HepG2 (cell line): ENCODE results near the gene NEUROG2. TPM values are rescaled to one million over a fixed set of nuclear protein-coding genes. Genes with fewer than 3 reads are reported as not detected.
"Not testable (repeated sequence)": the region's sequence is repeated elsewhere in the genome, so short reads cannot be mapped to it uniquely, and the experiment has no call there.

ENCODE experiments used
- ATAC-seq: fragments of 200-7000 bp; cut with Tn5 transposase; 3 replicates; pipeline ENCODE4 v1.9.1; 2020; ENCODE audit warnings: mild to moderate bottlenecking, moderate library complexity
- BruUV-seq: library from RNA; stranded (reverse); fragments of 400-500 nt; replicated peaks from 2 replicates; lab custom pipeline; 2021; lab: Mats Ljungman, UMichigan
- CTCF ChIA-PET: fragments of 300-600 bp; formaldehyde crosslinking; extraction: SDS; loops from one replicate; lab custom pipeline; 2021; ENCODE audit warnings: low total read pairs, inconsistent platforms, low intra/inter-chr PET ratio; lab: Yijun Ruan, JAX
- POLR2A ChIA-PET: fragments of 350-600 bp; sonication (Branson Sonifier 250); formaldehyde crosslinking; loops from one replicate; lab custom pipeline; 2020; ENCODE audit warnings: antibody characterized with exemption, inconsistent platforms; lab: Yijun Ruan, JAX
- DNase-seq: peaks from one replicate; pipeline ENCODE4 v3.0.0-alpha.2; 2015; ENCODE audit warnings: low spot score
- FAIRE-seq: peaks from 3 replicates; lab custom pipeline; 2011; peaks lifted over from hg19 to GRCh38; lab: Jason Lieb, UNC
- H2AFZ ChIP-seq: one replicate; pipeline ENCODE4 v1.6.1; 2011; ENCODE audit warnings: low read length, inconsistent platforms
- H3K27ac ChIP-seq: fragments of 300-600 bp; 3 replicates; pipeline ENCODE4 v1.8.0; 2011; ENCODE audit warnings: mixed run types, mild to moderate bottlenecking, mixed read lengths, low read length, inconsistent platforms; ENCODE audit not compliant: insufficient read depth; ENCODE audit errors: extremely low read length
- H3K27me3 ChIP-seq, 2 experiments: fragments of 200-600 bp in 1 of 2; 2 replicates in 1 of 2; 3 replicates in 1 of 2; pipeline versions ENCODE4 v1.6.0 to v1.8.0; 2011; ENCODE audit warnings: low read length in 2 of 2, mild to moderate bottlenecking in 2 of 2, moderate library complexity in 2 of 2, inconsistent platforms in 1 of 2; ENCODE audit not compliant: insufficient read depth in 2 of 2, control insufficient read depth in 1 of 2
- H3K36me3 ChIP-seq, 2 experiments: fragments of 200-600 bp in 1 of 2; replicated peaks in 1 of 2; 2 replicates in 1 of 2; 3 replicates in 1 of 2; pipeline versions ENCODE4 v1.5.1 to v1.8.0; 2011; ENCODE audit warnings: low read length in 2 of 2, inconsistent platforms in 1 of 2; ENCODE audit not compliant: insufficient read depth in 2 of 2, control insufficient read depth in 1 of 2
- H3K4me1 ChIP-seq: 2 replicates; pipeline ENCODE4 v1.5.1; 2012; ENCODE audit warnings: low read length, inconsistent platforms; ENCODE audit not compliant: insufficient read depth
- H3K4me2 ChIP-seq: 2 replicates; pipeline ENCODE4 v1.6.0; 2011; ENCODE audit warnings: low read depth, low read length, inconsistent platforms
- H3K4me3 ChIP-seq, 3 experiments: fragments of 200-600 bp in 1 of 3; sonication (generic), shearing (Covaris generic) in 1 of 3; replicated peaks in 1 of 3; 2 replicates each; pipeline ENCODE4 v1.5.1; 2011 to 2016; ENCODE audit warnings: low read length in 3 of 3, inconsistent platforms in 2 of 3, low read depth in 2 of 3, mild to moderate bottlenecking in 2 of 3, control low read depth in 1 of 3, mixed read lengths in 1 of 3; ENCODE audit not compliant: insufficient read depth in 1 of 3
- H3K79me2 ChIP-seq: one replicate; pipeline ENCODE4 v1.6.1; 2011; ENCODE audit warnings: low read length, inconsistent platforms; ENCODE audit not compliant: insufficient read depth
- H3K9ac ChIP-seq: 2 replicates; pipeline ENCODE4 v1.6.0; 2011; ENCODE audit warnings: mild to moderate bottlenecking, low read depth, low read length, inconsistent platforms; ENCODE audit not compliant: insufficient read depth
- H3K9me3 ChIP-seq: 2 replicates; pipeline ENCODE4 v1.5.1; 2012; ENCODE audit warnings: mild to moderate bottlenecking, low read length
- H4K20me1 ChIP-seq: 2 replicates; pipeline ENCODE4 v1.6.0; 2011; ENCODE audit warnings: inconsistent platforms, mild to moderate bottlenecking, low read length, moderate library complexity; ENCODE audit not compliant: insufficient read depth
- JDP2 ChIP-seq: sonication (generic); formaldehyde crosslinking; IDR thresholded peaks from 2 replicates; pipeline ENCODE4 v1.8.1; 2022; ENCODE audit warnings: missing genetic modification reagents, borderline replicate concordance
- KDM2A ChIP-seq: sonication (generic); formaldehyde crosslinking; IDR thresholded peaks from 2 replicates; pipeline ENCODE4 v1.4.0; 2020; ENCODE audit warnings: low read depth, missing genetic modification reagents, borderline replicate concordance
- MAF1 ChIP-seq: sonication (generic); formaldehyde crosslinking; IDR thresholded peaks from 2 replicates; pipeline ENCODE4 v1.5.0; 2020; ENCODE audit warnings: missing genetic modification reagents, borderline replicate concordance
- SP140L ChIP-seq: sonication (generic); formaldehyde crosslinking; IDR thresholded peaks from 2 replicates; pipeline ENCODE4 v1.4.0; 2020; ENCODE audit warnings: missing genetic modification reagents, borderline replicate concordance
- SRY ChIP-seq: sonication (generic); formaldehyde crosslinking; IDR thresholded peaks from 2 replicates; pipeline ENCODE4 v1.8.0; 2022; ENCODE audit warnings: mild to moderate bottlenecking, missing genetic modification reagents
- ZNF619 ChIP-seq: sonication (generic); formaldehyde crosslinking; IDR thresholded peaks from 2 replicates; pipeline ENCODE4 v1.4.0; 2020; ENCODE audit warnings: mild to moderate bottlenecking, missing genetic modification reagents
- WGBS: methylation state at CpG from one replicate; pipeline ENCODE4 v1.1.6; 2017; ENCODE audit warnings: low lambda C conversion rate; 5-methylcytosine and 5-hydroxymethylcytosine counted together
- in situ Hi-C: cut with HindIII; loops from 2 replicates; pipeline ENCODE4 v1.10.0; 2017; ENCODE audit warnings: low pct_unique_long_range_greater_than_20kb; ENCODE audit not compliant: extremely low pct_ligation_motif_present
- intact Hi-C: fragments of 100-400 bp; cut with micrococcal nuclease; formaldehyde crosslinking; loops from one replicate; pipeline ENCODE4 v1.10.0; 2022; ENCODE audit not compliant: unreplicated experiment
- polyA plus RNA-seq, 8 experiments: library from polyadenylated mRNA; depleted of rRNA in 3 of 8; stranded (reverse) in 7 of 8; unstranded in 1 of 8; fragments of >200 nt; fragmentation: Illumina TruSeq in 4 of 8; extraction: Trizol in 4 of 8; gene quantifications; 2 replicates each; pipeline versions ENCODE4 v1.2.1 to v1.2.3, GENCODE V29; 2011 to 2016; ENCODE audit warnings: low read depth in 4 of 8, missing spikeins in 1 of 8, mixed read lengths in 1 of 8; ENCODE audit not compliant: insufficient read depth in 1 of 8
- total RNA-seq, 5 experiments: library from RNA; depleted of rRNA; stranded (reverse); fragments of >200 nt; fragmentation: Illumina TruSeq; extraction: Trizol; gene quantifications; 2 replicates each; pipeline ENCODE4 v1.2.3, GENCODE V29; 2016; ENCODE audit warnings: low read depth in 1 of 5
- TF ChIP-seq, protein P1 (sequence below): sonication (generic); formaldehyde crosslinking; conservative IDR thresholded peaks from 2 replicates; pipeline ENCODE4 v1.8.0; 2022; ENCODE audit warnings: low read depth, missing genetic modification reagents
- TF ChIP-seq, protein P2 (sequence below): sonication (generic); formaldehyde crosslinking; IDR thresholded peaks from 2 replicates; pipeline ENCODE4 v1.4.0; 2020; ENCODE audit warnings: missing genetic modification reagents

Gene NEUROG2
- total and polyA plus RNA-seq, 2 of the 13 experiments (the other 11 are each of a cell fraction or from before 2014, with no cell fraction given), result not detected

DNA sequence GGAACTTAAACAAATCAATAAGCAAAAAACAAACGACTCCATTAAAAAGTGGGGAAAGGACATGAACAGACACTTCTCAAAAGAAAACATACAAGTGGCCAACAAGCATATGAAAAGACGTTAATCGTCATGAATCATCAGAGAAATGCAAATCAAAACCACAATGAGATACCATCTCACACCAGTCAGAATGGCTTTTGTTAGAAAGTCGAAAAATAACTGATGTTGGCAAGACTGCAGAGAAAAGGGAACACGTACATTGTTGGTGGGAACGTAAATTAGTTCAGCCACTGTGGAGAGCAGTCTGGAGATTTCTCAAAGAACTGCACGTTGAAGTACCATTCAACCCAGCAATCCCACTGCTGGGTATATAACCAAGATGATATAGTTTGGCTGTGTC, 23.7 kb downstream of the NEUROG2 start:
- no peak overlapping the region for H3K9ac ChIP-seq
- H3K79me2 ChIP-seq, result no peaks in the 10 kb centered on the region
- no TSS peak for BruUV-seq
- no peak overlapping the region for H3K4me2 ChIP-seq
- H3K4me1 ChIP-seq, result no peaks in the 10 kb centered on the region
- no peaks in the 10 kb centered on the region for H3K36me3 ChIP-seq
- H3K4me3 ChIP-seq, result no peak overlapping the region
- FAIRE-seq (no peak), ATAC-seq (no peak), DNase-seq (no peak)
- intact Hi-C loops (no loop called here), in situ Hi-C loops (no loop called here)
- ChIA-PET CTCF (no interaction called here), POLR2A (no interaction called here)
- 9% methylated on average over 7 of the region's 7 CpGs for WGBS
- no peak overlapping the region for H3K27ac ChIP-seq
- no peaks in the 10 kb centered on the region for H3K27me3 ChIP-seq
- H4K20me1 ChIP-seq, result no peaks in the 10 kb centered on the region
- peaks cover 14% of the 10 kb centered on the region for H3K9me3 ChIP-seq
- no peak overlapping the region for H2AFZ ChIP-seq
- TF ChIP-seq ZNF619 (CRISPR knock-in tag), result no peak

DNA sequence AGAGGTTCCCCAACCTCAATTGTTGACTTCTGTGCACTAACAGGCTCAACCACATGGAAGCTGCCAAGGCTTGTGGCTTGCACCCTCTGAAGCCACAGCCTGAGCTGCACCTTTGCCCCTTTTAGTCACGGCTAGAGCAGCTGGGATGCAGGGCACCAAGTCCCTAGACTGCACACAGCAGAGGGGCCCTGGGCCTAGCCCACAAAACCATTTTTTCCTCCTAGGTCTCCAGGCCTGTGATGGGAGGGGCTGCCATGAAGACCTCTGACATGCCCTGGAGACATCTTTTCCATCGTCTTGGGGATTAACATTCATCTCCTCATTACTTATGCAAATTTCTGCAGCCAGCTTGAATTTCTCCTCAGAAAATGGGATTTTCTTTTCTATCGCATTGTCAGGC, 25.2 kb downstream of the NEUROG2 start:
- POLR2A ChIA-PET, BruUV-seq, H3K9ac ChIP-seq, in situ Hi-C loops, intact Hi-C loops, H3K27ac ChIP-seq, ATAC-seq, CTCF ChIA-PET, DNase-seq, H3K27me3 ChIP-seq, H3K79me2 ChIP-seq, H3K36me3 ChIP-seq, FAIRE-seq, H3K4me2 ChIP-seq, H2AFZ ChIP-seq, H3K4me3 ChIP-seq, H4K20me1 ChIP-seq, H3K4me1 ChIP-seq: not testable (repeated sequence)
- 33% methylated on average over 3 of the region's 3 CpGs for WGBS
- peaks cover 14% of the 10 kb centered on the region for H3K9me3 ChIP-seq

DNA sequence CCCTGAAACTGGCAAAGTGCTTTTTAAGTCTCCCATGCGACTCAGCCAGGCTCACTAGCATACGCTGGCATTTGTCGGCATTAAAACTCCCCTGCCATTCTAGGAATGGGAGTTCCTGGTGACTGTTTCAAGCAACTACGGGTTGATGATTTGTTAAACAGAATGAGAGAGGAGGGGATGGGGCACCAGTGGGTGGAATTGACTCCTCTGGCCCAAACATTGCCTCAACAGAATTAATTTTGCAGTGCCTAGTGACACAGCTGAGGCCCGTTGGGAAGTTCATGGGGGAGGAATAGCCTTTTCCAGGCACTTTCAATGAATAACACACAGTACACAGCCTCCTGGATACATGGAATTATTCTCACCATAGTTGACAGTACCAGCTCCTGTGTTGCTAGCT, 30.1 kb downstream of the NEUROG2 start:
- H3K27ac ChIP-seq, result no peak overlapping the region
- WGBS, result 48% methylated on average over 5 of the region's 5 CpGs
- TF ChIP-seq, protein P1, sequence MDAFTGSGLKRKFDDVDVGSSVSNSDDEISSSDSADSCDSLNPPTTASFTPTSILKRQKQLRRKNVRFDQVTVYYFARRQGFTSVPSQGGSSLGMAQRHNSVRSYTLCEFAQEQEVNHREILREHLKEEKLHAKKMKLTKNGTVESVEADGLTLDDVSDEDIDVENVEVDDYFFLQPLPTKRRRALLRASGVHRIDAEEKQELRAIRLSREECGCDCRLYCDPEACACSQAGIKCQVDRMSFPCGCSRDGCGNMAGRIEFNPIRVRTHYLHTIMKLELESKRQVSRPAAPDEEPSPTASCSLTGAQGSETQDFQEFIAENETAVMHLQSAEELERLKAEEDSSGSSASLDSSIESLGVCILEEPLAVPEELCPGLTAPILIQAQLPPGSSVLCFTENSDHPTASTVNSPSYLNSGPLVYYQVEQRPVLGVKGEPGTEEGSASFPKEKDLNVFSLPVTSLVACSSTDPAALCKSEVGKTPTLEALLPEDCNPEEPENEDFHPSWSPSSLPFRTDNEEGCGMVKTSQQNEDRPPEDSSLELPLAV, result no peak
- TF ChIP-seq SRY (CRISPR knock-in tag) (no peak), JDP2 (CRISPR knock-in tag) (no peak), KDM2A (CRISPR knock-in tag) (no peak), MAF1 (CRISPR knock-in tag) (no peak), SP140L (no peak)
- TF ChIP-seq, protein P2, sequence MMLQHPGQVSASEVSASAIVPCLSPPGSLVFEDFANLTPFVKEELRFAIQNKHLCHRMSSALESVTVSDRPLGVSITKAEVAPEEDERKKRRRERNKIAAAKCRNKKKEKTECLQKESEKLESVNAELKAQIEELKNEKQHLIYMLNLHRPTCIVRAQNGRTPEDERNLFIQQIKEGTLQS (CRISPR knock-in tag), result no peak

More for the DNA sequence above, 30.1 kb downstream of the NEUROG2 start:
- H4K20me1 ChIP-seq, result no peaks in the 10 kb centered on the region
- H3K4me2 ChIP-seq, result no peak overlapping the region
- DNase-seq (no peak), ATAC-seq (no peak), FAIRE-seq (no peak)
- in situ Hi-C loops (no loop called here), intact Hi-C loops (no loop called here)
- ChIA-PET CTCF (no interaction called here), POLR2A (no interaction called here)
- H3K79me2 ChIP-seq, result no peaks in the 10 kb centered on the region
- H3K9me3 ChIP-seq, result peaks cover 21% of the 10 kb centered on the region
- peaks cover 0 to 5% of the 10 kb centered on the region in 2 experiments; a peak in 1 of 5 replicates for H3K27me3 ChIP-seq
- no peak overlapping the region for H3K4me3 ChIP-seq
- no peak overlapping the region for H3K9ac ChIP-seq
- BruUV-seq, result no TSS peak
- H3K4me1 ChIP-seq, result no peaks in the 10 kb centered on the region
- H3K36me3 ChIP-seq, result no peaks in the 10 kb centered on the region
- H2AFZ ChIP-seq, result no peak overlapping the region
